Activated CD4-positive, alpha-beta memory T cell treated with anti-CD3 and anti-CD28 coated beads for 36 hours (primary cell): Measurements from ENCODE around the gene GLDN. TPM values are rescaled to one million over a fixed set of nuclear protein-coding genes. Genes with fewer than 3 reads are reported as not detected.

Experiments
- CTCF ChIA-PET: fragments of 350-600 bp; sonication (Branson Sonifier 250); formaldehyde crosslinking; loops from one replicate; lab custom pipeline; 2021; ENCODE audit warnings: antibody characterized with exemption, inconsistent platforms; lab: Charles Lee
- POLR2A ChIA-PET: fragments of 350-600 bp; sonication (Branson Sonifier 250); formaldehyde crosslinking; loops from one replicate; lab custom pipeline; 2021; ENCODE audit warnings: antibody characterized with exemption; lab: Charles Lee
- DNase-seq: peaks from one replicate; pipeline ENCODE4 v3.0.0-alpha.2; 2020
- H3K27ac Mint-ChIP-seq: one replicate; pipeline ENCODE4 v1.8.0; 2021; ENCODE audit warnings: mixed read lengths
- H3K27me3 Mint-ChIP-seq: one replicate; pipeline ENCODE4 v1.8.0; 2021; ENCODE audit warnings: mixed read lengths
- H3K36me3 Mint-ChIP-seq: one replicate; pipeline ENCODE4 v1.8.0; 2021; ENCODE audit warnings: mixed read lengths
- H3K4me1 Mint-ChIP-seq: one replicate; pipeline ENCODE4 v1.8.0; 2021; ENCODE audit warnings: low read depth, mixed read lengths
- H3K4me3 Mint-ChIP-seq: one replicate; pipeline ENCODE4 v1.8.0; 2021; ENCODE audit warnings: mild to moderate bottlenecking, mixed read lengths
- H3K9me3 Mint-ChIP-seq: one replicate; pipeline ENCODE4 v1.8.0; 2021; ENCODE audit warnings: mixed read lengths
- intact Hi-C: fragments of 100-400 bp; cut with micrococcal nuclease; formaldehyde crosslinking; loops from one replicate; pipeline ENCODE4 v1.15.1; 2023
- total RNA-seq, 2 experiments: library from RNA; stranded (reverse); gene quantifications; one replicate each; pipeline ENCODE4 v1.2.3, GENCODE V29; 2021

GLDN gene
- not detected for total RNA-seq

DNA sequence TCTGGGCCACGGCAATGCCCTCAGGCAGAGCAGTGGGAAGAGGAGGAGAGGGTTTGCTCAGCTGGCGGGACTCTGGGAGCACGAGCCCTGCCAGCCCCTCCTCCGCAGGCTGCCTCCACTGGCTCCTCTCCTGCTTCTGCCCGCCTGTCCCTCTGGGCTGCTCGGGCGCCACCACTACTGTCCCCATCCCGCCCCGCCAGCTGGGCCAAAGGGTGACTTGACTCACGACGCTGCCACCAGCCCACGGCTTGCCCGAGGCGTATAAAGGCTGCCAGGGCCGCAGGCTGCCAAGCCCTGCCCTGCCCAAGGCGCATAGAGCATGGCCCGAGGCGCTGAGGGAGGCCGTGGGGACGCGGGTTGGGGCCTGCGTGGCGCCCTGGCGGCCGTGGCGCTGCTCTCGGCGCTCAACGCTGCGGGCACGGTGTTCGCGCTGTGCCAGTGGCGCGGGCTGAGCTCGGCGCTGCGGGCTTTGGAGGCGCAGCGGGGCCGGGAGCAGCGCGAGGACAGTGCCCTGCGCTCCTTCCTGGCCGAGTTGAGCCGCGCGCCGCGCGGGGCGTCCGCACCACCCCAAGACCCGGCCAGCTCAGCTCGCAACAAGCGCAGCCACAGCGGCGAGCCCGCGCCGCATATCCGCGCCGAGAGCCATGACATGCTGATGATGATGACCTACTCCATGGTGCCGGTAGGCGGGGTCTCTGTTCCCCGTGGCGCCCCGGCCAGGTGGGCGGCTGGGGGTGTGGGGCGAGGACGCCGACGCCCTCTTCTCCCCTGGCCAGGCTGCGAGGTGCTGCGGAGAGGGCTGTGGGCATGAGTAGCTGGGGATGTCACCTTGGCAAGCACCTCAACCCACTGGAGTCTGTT lies at the start of gene GLDN:
Gene GLDN (plus strand): TSS at position 290 of the 861 bp plus-strand sequence. CDS start 30 bp downstream, at position 320.
- POLR2A ChIA-PET: no interaction called here
- no peak within 1 kb of the TSS for H3K27ac Mint-ChIP-seq
- no peak within 1 kb of the TSS for H3K4me3 Mint-ChIP-seq
- DNase-seq: no peak
- intact Hi-C loops: no loop called here
- H3K27me3 Mint-ChIP-seq: peaks cover 14% of the 10 kb centered on the region
- CTCF ChIA-PET: no interaction called here
- no peaks in the 10 kb centered on the region for H3K9me3 Mint-ChIP-seq
- H3K4me1 Mint-ChIP-seq: no peaks in the 10 kb centered on the region
- H3K36me3 Mint-ChIP-seq: no peaks in the 10 kb centered on the region

GRCh38 chr15:51298620-51299019 lies 42.8 kb upstream of the GLDN start:
- no peak overlapping the region for H3K4me3 Mint-ChIP-seq
- H3K27me3 Mint-ChIP-seq: peaks cover 4% of the 10 kb centered on the region
- no peaks in the 10 kb centered on the region for H3K9me3 Mint-ChIP-seq
- intact Hi-C loops: no loop called here
- H3K27ac Mint-ChIP-seq: no peak overlapping the region
- DNase-seq: no peak
- CTCF ChIA-PET: interaction anchor here (0.7 to 1.5 kb wide), 2 partner anchors 12 to 136 kb away, joined by 3 to 4 read pairs; no protein-coding TSS in a partner anchor
- H3K36me3 Mint-ChIP-seq: peaks cover 1% of the 10 kb centered on the region
- POLR2A ChIA-PET: no interaction called here
- H3K4me1 Mint-ChIP-seq: no peaks in the 10 kb centered on the region

GRCh38 chr15:51299187-51300015 lies 42.1 kb upstream of the GLDN start:
- DNase-seq: no peak
- intact Hi-C loops: no loop called here
- peaks cover 1% of the 10 kb centered on the region for H3K36me3 Mint-ChIP-seq
- no peaks in the 10 kb centered on the region for H3K9me3 Mint-ChIP-seq
- no peaks in the 10 kb centered on the region for H3K4me1 Mint-ChIP-seq
- H3K27ac Mint-ChIP-seq: no peak overlapping the region
- no peak overlapping the region for H3K4me3 Mint-ChIP-seq
- ChIA-PET CTCF (interaction anchor here (0.7 kb wide), 1 partner anchor 11 kb away, joined by 4 read pairs; no protein-coding TSS in a partner anchor), POLR2A (no interaction called here)
- peaks cover 4% of the 10 kb centered on the region for H3K27me3 Mint-ChIP-seq

DNA sequence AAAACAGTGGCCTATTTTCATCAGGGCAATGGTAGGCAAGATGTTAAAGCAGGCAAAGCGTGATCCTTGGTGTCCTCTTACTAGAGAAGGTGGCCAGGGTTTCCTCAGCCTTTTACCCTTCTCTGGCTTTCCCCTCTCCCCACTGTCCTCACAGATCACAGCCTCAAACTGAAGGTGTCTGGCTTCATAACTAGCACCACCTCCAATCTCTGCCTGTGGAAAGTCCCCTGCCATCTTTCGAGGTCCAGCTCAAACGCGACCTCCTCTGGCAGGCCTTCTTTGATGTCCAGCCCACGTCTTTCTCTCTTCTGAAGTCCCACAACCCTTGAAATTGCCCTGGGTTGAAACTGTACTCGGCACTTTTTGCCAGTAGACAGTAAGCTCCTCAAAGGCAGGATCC lies 39.0 kb upstream of the GLDN start:
- no peaks in the 10 kb centered on the region for H3K36me3 Mint-ChIP-seq
- no peak overlapping the region for H3K4me3 Mint-ChIP-seq
- H3K9me3 Mint-ChIP-seq: no peaks in the 10 kb centered on the region
- H3K27ac Mint-ChIP-seq: no peak overlapping the region
- H3K27me3 Mint-ChIP-seq: peaks cover 5% of the 10 kb centered on the region
- CTCF ChIA-PET: interaction anchor here (1.0 to 1.2 kb wide), 2 partner anchors 21 to 110 kb away, joined by 3 to 4 read pairs; no protein-coding TSS in a partner anchor
- DNase-seq: no peak
- POLR2A ChIA-PET: no interaction called here
- intact Hi-C loops: no loop called here
- no peaks in the 10 kb centered on the region for H3K4me1 Mint-ChIP-seq

DNA sequence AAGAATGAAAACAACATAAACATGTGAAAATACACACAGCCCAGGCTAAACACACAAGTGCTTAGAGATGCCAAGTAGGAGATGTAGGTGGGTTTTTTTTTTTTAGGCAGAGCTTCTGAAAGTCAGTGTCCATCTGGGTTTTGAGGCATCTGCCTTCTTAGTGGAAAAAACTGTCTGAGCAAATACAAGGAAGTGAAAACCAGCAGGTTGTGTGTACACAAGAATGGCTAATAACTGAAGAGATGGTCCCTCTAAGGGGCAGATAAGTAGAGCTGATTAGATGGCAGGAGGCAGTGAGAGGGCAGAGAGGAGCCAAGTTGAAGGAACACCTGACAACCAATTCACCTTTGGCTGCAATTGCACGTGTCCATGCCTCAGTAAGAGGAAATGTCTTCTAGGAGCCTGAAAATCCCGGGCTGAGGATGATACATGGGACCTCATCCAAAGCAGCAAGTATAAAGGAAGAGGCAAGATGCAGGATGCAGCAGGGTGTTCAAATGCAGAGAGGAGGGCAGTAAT lies 37.9 kb upstream of the GLDN start:
- CTCF ChIA-PET: interaction anchor here (1.2 kb wide), 1 partner anchor 111 kb away, joined by 4 read pairs; no protein-coding TSS in a partner anchor
- Mint-ChIP-seq H3K27me3 (peaks cover 5% of the 10 kb centered on the region), H3K27ac (no peak overlapping the region), H3K9me3 (no peaks in the 10 kb centered on the region), H3K36me3 (no peaks in the 10 kb centered on the region), H3K4me3 (no peak overlapping the region), H3K4me1 (no peaks in the 10 kb centered on the region)
- intact Hi-C loops: no loop called here
- no peak for DNase-seq
- POLR2A ChIA-PET: no interaction called here

- DNase-seq: no peak
- H3K27ac Mint-ChIP-seq: no peak overlapping the region
- no peaks in the 10 kb centered on the region for H3K4me1 Mint-ChIP-seq
- POLR2A ChIA-PET: no interaction called here
- intact Hi-C loops: no loop called here
- H3K36me3 Mint-ChIP-seq: no peaks in the 10 kb centered on the region
- no peaks in the 10 kb centered on the region for H3K9me3 Mint-ChIP-seq
- CTCF ChIA-PET: no interaction called here
- H3K27me3 Mint-ChIP-seq: peaks cover 6% of the 10 kb centered on the region
- no peak overlapping the region for H3K4me3 Mint-ChIP-seq
Observed at GRCh38 chr15:51307325-51307724, 34.1 kb upstream of the GLDN start.

- Mint-ChIP-seq H3K4me1 (no peaks in the 10 kb centered on the region), H3K27ac (no peak overlapping the region), H3K4me3 (no peak overlapping the region), H3K36me3 (no peaks in the 10 kb centered on the region), H3K27me3 (peaks cover 5% of the 10 kb centered on the region), H3K9me3 (no peaks in the 10 kb centered on the region)
- ChIA-PET POLR2A (no interaction called here), CTCF (no interaction called here)
- DNase-seq: no peak
- intact Hi-C loops: no loop called here
Observed at GRCh38 chr15:51307811-51308210, 33.6 kb upstream of the GLDN start.

DNA sequence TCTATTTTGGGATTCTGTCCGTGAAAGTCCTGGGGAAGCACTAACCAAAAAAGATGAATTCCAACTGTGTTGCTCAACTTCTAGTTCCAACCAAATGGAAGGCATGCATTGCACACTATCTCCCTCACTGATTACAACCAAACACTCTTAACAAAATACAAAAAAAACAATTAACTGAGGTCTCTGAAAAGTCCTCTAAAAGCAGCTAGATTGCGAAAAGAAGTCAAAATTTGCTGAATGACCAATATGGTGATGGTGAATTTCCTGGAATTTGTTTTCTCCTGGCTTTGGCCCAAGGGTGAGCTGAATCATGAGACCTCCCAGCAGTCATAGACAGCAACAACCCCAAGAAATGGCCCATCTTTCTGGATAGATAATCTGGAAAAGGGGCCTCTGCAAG lies 31.4 kb upstream of the GLDN start:
- H3K27me3 Mint-ChIP-seq: peaks cover 5% of the 10 kb centered on the region
- H3K4me1 Mint-ChIP-seq: no peaks in the 10 kb centered on the region
- POLR2A ChIA-PET: no interaction called here

DNA sequence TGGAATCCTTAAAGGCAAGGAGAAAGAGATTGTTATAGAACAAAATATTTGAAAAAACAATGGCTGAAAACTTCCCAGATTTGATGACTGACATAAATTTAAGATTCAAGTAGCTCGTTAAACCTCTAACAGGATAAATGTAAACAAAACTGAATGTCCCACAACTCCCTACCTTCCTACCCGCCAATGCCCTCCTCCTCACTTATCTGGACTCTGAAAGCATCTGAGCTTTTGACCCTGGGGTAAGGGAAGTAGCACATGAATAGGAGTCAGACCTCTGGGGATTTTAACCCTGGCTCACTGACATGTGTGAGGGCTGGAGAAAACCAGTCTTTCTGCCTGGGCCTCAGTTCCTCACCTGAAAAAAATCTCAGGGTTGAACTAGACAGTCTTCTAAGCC lies 29.9 kb upstream of the GLDN start:
- intact Hi-C loops: no loop called here
- Mint-ChIP-seq H3K4me3 (no peak overlapping the region), H3K36me3 (no peaks in the 10 kb centered on the region), H3K27ac (no peak overlapping the region), H3K27me3 (peaks cover 3% of the 10 kb centered on the region), H3K9me3 (no peaks in the 10 kb centered on the region), H3K4me1 (no peaks in the 10 kb centered on the region)
- DNase-seq: no peak
- ChIA-PET CTCF (no interaction called here), POLR2A (no interaction called here)

More for the DNA sequence above, 31.4 kb upstream of the GLDN start:
- intact Hi-C loops: no loop called here
- Mint-ChIP-seq H3K27ac (no peak overlapping the region), H3K9me3 (no peaks in the 10 kb centered on the region), H3K4me3 (no peak overlapping the region), H3K36me3 (no peaks in the 10 kb centered on the region)
- CTCF ChIA-PET: interaction anchor here (1.0 kb wide), 1 partner anchor 11 kb away, joined by 4 read pairs; no protein-coding TSS in a partner anchor
- DNase-seq: no peak

DNA sequence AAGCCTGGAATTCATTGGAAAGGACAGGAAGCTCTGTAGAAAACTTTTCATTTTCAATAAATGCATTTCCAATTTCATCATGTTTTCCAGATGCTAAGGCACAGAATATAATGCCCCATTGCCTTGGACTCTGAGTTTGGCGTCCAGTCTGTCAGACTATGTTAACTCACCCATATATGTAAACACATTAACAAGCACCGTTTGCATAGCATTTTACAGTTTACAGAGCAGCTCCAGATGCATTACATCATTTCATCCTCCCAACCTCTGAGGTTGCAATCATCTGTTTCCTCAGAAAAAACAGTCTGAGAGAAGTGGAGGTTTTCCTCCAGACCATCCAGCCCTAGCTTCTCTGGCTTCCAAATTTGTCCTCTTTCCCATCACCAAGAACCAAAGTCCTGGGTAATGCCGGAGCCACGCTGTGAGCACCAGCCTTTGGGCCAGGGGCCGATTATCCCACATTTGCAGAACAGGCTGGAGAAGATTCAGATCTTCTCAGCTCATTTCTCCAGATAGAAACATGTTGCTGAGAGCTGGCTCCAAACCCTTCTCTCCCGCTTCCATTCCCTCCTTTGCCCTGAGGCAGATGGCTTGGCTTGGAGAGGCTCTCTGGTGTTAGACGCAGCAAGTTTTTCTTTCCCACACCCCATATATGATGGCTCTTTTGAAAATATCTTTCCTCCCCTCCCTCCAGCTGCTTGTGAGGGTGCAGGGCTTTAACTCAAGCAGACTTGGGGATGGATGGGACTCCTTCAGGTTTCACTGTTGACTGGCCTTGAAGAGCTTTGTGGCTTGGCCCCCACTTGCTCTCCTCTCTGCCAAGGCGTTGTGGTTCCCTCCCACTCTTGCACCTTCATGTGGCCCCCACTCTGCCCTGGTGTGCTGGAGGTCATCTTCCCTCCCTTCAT lies 29.0 kb upstream of the GLDN start:
- ChIA-PET POLR2A (no interaction called here), CTCF (no interaction called here)
- DNase-seq: no peak
- Mint-ChIP-seq H3K4me3 (no peak overlapping the region), H3K9me3 (no peaks in the 10 kb centered on the region), H3K4me1 (no peaks in the 10 kb centered on the region), H3K27ac (no peak overlapping the region), H3K27me3 (peaks cover 3% of the 10 kb centered on the region), H3K36me3 (no peaks in the 10 kb centered on the region)
- intact Hi-C loops: no loop called here

GRCh38 chr15:51313074-51313393 lies 28.4 kb upstream of the GLDN start:
- CTCF ChIA-PET: no interaction called here
- H3K27ac Mint-ChIP-seq: no peak overlapping the region
- no peaks in the 10 kb centered on the region for H3K9me3 Mint-ChIP-seq
- intact Hi-C loops: no loop called here
- peaks cover 3% of the 10 kb centered on the region for H3K27me3 Mint-ChIP-seq
- no peak overlapping the region for H3K4me3 Mint-ChIP-seq
- POLR2A ChIA-PET: no interaction called here
- no peaks in the 10 kb centered on the region for H3K36me3 Mint-ChIP-seq
- no peaks in the 10 kb centered on the region for H3K4me1 Mint-ChIP-seq
- no peak for DNase-seq
